Spleen (tissue), 7 donors: ENCODE measurements around the gene DDI2.

Source experiments
- CTCF ChIP-seq, 11 experiments: fragments of 200-600 bp in 7 of 11; fragments of 450-650 bp in 4 of 11; sonication (generic) in 4 of 11; IDR thresholded peaks in 8 of 11; conservative IDR thresholded peaks in 3 of 11; 1 replicate in 7 of 11; 2 replicates in 4 of 11; pipeline versions ENCODE4 v1.4.0 to v1.8.0; 2016 to 2021; ENCODE audit warnings: antibody characterized with exemption in 11 of 11, inconsistent platforms in 4 of 11, mild to moderate bottlenecking in 1 of 11
- POLR2A ChIP-seq, 3 donors: fragments of 450-650 bp; IDR thresholded peaks; one replicate each; pipeline ENCODE4 v1.5.1; 2017; ENCODE audit warnings: antibody characterized with exemption in 3 of 3, mild to moderate bottlenecking in 1 of 3
- POLR2AphosphoS5 ChIP-seq, 3 donors: sonication (generic); formaldehyde crosslinking; IDR thresholded peaks; one replicate each; pipeline ENCODE4 v1.5.1; 2017; ENCODE audit warnings: antibody characterized with exemption in 3 of 3
- donor health status: DM: no; HTN: no; CAD: no; lungs with moderate emphysema.
- donor health status: DM: no; HTN: no; CAD: no.
- donor health status: DM: no; HTN: no; CAD: no.

DNA sequence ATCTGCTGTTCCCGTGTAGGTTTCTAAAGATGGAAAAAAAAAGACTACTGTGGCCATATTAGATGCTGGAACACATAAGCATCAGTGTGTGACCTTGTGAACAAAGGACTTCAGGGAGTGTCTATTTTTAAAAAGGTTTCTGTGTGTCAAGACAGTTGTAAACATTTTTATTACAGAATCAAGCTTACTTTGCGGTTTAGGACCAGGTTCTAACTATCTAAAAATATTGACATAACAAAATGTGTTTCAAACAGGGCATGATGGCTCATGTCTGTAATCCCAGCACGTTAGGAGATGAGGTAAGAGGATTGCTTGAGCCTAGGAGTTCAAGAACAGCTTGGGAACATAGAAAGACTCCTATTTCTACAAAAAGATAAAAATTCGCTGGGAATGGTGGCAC, 7.1 kb upstream of the DDI2 start:
- TF ChIP-seq POLR2AphosphoS5 (IDR thresholded peaks at IDR 0.05) (no peak), CTCF (IDR thresholded peaks at IDR 0.05 in 8 of 11, conservative IDR thresholded peaks at IDR 0.05 in 3 of 11) (no peak), POLR2A (IDR thresholded peaks at IDR 0.05) (no peak)
